Measurements from ENCODE around the gene SH2D4B. TPM values are rescaled to one million over a fixed set of nuclear protein-coding genes. Genes with fewer than 3 reads are reported as not detected.

Gene SH2D4B
- total RNA-seq, 2 donors from 2014 or later, result 0.92 TPM; not detected in 1

DNA sequence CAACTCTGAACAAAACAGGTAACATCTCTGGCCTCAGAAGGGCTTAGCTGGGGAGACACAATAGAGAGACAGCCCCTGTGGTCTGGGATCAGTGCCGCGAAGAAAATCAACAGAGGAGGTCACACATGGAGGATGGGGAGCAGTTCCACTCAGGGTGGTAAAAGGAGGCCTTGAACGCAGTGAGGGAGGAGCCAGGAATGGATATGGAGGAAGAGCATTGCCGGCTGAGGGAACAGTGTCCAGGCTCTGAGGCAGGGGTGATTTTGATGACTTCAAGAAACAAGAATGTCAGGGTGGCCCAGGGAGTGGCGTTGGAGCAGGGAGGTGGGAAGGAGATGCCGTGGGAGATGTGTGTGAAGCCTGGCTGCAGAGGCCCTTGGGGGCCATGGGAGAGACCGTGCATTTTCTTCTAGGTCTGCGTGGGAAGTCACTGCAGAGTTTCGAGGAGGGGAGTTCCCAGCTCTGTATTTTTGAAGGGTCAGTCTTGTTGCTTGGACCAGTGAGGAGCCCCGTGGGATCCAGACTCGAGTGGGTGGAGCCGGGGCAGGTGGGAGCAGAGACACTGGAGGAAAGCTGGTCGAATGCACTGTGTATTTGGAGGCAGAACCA, 35.7 kb upstream of the SH2D4B start:
- Histone ChIP-seq H3K27me3 (replicated peaks; ENCODE audit: insufficient read depth) (no peaks in the 10 kb centered on the region), H3K4me3 (no peak overlapping the region), H3K36me3 (no peaks in the 10 kb centered on the region), H3K4me1 (ENCODE audit: control insufficient read depth in 1 of 2, low read depth in 2 of 2) (peaks cover 47 to 70% of the 10 kb centered on the region in 2 donors), H3K9me3 (no peaks in the 10 kb centered on the region), H3K27ac (no peak overlapping the region)
- no peak for DNase-seq (ENCODE audit: low spot score)
- ATAC-seq (ENCODE audit: insufficient number of reproducible peaks, low FRiP score, low read depth), result no peak
- TF ChIP-seq CTCF (IDR thresholded peaks at IDR 0.05), result no peak

GRCh38 chr10:80502621-80503583, 34.8 kb upstream of the SH2D4B start:
- peaks cover 44 to 61% of the 10 kb centered on the region in 2 donors for H3K4me1 ChIP-seq (ENCODE audit: control insufficient read depth in 1 of 2, low read depth in 2 of 2)
- no peak overlapping the region for H3K4me3 ChIP-seq
- no peak for DNase-seq (ENCODE audit: low spot score)
- no peak for ATAC-seq (ENCODE audit: insufficient number of reproducible peaks, low FRiP score, low read depth)
- H3K36me3 ChIP-seq, result no peaks in the 10 kb centered on the region
- no peak for TF ChIP-seq CTCF (IDR thresholded peaks at IDR 0.05)
- no peaks in the 10 kb centered on the region for H3K27me3 ChIP-seq (replicated peaks; ENCODE audit: insufficient read depth)
- no peak overlapping the region for H3K27ac ChIP-seq
- no peaks in the 10 kb centered on the region for H3K9me3 ChIP-seq

DNA sequence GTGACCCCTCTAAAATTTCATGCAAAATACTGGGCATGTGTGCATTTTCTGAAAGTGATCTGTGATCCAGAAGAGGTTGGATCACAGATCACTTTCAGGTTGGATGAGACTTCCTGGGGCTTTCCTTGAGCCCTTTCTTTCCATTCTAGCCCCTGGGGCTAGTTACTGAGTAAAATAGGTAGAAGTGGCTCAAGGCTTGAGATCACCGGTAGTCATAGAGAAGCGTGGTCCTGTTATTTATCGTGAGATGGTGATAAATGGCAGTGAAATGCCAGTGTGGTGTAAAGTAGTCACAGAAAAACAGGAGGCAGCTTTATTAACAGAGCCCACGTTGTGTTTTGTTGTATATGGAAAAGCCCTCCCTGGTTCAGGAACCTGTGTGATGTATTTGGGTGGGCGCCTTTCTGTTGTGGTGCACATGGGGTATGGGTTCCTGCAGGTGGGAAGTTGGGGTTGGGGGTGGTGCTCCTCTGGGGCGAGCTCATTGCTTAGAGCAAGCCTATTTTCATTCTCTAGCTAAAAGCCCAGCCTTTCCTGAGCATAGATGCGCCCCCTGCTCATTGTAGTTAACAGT, 34.0 kb upstream of the SH2D4B start:
- H3K27me3 ChIP-seq (replicated peaks; ENCODE audit: insufficient read depth), result no peaks in the 10 kb centered on the region
- peaks cover 1% of the 10 kb centered on the region for H3K36me3 ChIP-seq
- no peak for TF ChIP-seq CTCF (IDR thresholded peaks at IDR 0.05)
- H3K4me1 ChIP-seq (ENCODE audit: control insufficient read depth in 1 of 2, low read depth in 2 of 2), result peaks cover 36 to 53% of the 10 kb centered on the region in 2 donors
- DNase-seq (ENCODE audit: low spot score) (no peak), ATAC-seq (ENCODE audit: insufficient number of reproducible peaks, low FRiP score, low read depth) (no peak)
- no peak overlapping the region for H3K4me3 ChIP-seq
- H3K9me3 ChIP-seq, result no peaks in the 10 kb centered on the region
- H3K27ac ChIP-seq, result peak overlapping the region in 1 of 2 donors; percentile 23

- H3K4me1 ChIP-seq (ENCODE audit: control insufficient read depth in 1 of 2, low read depth in 2 of 2), result peaks cover 30 to 47% of the 10 kb centered on the region in 2 donors
- no peak for ATAC-seq (ENCODE audit: insufficient number of reproducible peaks, low FRiP score, low read depth)
- H3K27ac ChIP-seq, result peak overlapping the region in 1 of 2 donors; percentile 52
Observed at GRCh38 chr10:80504158-80504811, 33.4 kb upstream of the SH2D4B start.

More at GRCh38 chr10:80504158-80504811, 33.4 kb upstream of the SH2D4B start:
- no peak for DNase-seq (ENCODE audit: low spot score)
- no peaks in the 10 kb centered on the region for H3K9me3 ChIP-seq
- H3K36me3 ChIP-seq, result peaks cover 5% of the 10 kb centered on the region
- no peak overlapping the region for H3K4me3 ChIP-seq
- TF ChIP-seq CTCF (IDR thresholded peaks at IDR 0.05), result no peak
- no peaks in the 10 kb centered on the region for H3K27me3 ChIP-seq (replicated peaks; ENCODE audit: insufficient read depth)
